22Rv1 (cell line): ENCODE data around the gene ARHGAP8.

ENCODE experiments used
- ZFX ChIP-seq: fragments of 450-650 bp; IDR thresholded peaks from 2 replicates; pipeline ENCODE4 v1.6.1; 2017; ENCODE audit warnings: antibody characterized with exemption, borderline replicate concordance
- TF ChIP-seq, protein P1 (sequence below): fragments of 450-650 bp; IDR thresholded peaks from 2 replicates; pipeline ENCODE4 v1.5.1; 2017; ENCODE audit warnings: mild to moderate bottlenecking

GRCh38 chr22:44842417-44842816, 90.0 kb downstream of the ARHGAP8 start:
- TF ChIP-seq, protein P1, sequence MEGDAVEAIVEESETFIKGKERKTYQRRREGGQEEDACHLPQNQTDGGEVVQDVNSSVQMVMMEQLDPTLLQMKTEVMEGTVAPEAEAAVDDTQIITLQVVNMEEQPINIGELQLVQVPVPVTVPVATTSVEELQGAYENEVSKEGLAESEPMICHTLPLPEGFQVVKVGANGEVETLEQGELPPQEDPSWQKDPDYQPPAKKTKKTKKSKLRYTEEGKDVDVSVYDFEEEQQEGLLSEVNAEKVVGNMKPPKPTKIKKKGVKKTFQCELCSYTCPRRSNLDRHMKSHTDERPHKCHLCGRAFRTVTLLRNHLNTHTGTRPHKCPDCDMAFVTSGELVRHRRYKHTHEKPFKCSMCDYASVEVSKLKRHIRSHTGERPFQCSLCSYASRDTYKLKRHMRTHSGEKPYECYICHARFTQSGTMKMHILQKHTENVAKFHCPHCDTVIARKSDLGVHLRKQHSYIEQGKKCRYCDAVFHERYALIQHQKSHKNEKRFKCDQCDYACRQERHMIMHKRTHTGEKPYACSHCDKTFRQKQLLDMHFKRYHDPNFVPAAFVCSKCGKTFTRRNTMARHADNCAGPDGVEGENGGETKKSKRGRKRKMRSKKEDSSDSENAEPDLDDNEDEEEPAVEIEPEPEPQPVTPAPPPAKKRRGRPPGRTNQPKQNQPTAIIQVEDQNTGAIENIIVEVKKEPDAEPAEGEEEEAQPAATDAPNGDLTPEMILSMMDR = no peak
- no peak for TF ChIP-seq ZFX
